Measurements from ENCODE around the gene BST1.

DNA sequence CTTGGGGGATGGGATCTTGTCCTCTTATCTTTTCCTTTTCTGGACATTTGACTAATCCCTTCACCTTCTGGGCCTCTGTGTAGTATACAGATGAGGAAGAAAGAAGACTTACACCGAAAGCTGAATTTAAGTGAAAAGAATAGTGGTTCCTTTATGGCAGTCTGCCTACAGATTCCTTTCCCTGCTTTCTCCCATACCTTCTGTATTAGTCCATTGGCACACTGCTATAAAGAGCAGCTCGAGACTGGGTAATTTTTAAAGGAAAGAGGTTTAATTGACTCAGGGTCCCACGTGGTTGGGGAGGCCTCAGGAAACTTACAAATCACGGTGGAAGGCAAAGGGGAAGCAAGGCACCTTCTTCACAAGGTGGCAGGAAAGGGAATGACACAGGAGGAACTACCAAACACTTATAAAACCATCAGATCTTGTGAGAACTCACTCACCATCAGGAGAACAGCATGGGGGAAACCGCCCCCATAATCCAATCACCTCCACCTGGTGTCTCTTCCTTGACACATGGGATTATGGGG, 41.2 kb downstream of the BST1 start:
- TF ChIP-seq, protein P1, sequence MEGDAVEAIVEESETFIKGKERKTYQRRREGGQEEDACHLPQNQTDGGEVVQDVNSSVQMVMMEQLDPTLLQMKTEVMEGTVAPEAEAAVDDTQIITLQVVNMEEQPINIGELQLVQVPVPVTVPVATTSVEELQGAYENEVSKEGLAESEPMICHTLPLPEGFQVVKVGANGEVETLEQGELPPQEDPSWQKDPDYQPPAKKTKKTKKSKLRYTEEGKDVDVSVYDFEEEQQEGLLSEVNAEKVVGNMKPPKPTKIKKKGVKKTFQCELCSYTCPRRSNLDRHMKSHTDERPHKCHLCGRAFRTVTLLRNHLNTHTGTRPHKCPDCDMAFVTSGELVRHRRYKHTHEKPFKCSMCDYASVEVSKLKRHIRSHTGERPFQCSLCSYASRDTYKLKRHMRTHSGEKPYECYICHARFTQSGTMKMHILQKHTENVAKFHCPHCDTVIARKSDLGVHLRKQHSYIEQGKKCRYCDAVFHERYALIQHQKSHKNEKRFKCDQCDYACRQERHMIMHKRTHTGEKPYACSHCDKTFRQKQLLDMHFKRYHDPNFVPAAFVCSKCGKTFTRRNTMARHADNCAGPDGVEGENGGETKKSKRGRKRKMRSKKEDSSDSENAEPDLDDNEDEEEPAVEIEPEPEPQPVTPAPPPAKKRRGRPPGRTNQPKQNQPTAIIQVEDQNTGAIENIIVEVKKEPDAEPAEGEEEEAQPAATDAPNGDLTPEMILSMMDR (conservative IDR thresholded peaks at IDR 0.05 in 1 of 2, IDR thresholded peaks at IDR 0.05 in 1 of 2; ENCODE audit: low read depth in 1 of 2, low read length in 2 of 2), result no peak
- no peak for TF ChIP-seq EZH2 (IDR thresholded peaks at IDR 0.05; ENCODE audit: low read length, missing control alignments)
